ENCODE measurements around the gene FLII.
"Not testable (repeated sequence)": the region's sequence is repeated elsewhere in the genome, so short reads cannot be mapped to it uniquely, and the experiment has no call there.

DNA sequence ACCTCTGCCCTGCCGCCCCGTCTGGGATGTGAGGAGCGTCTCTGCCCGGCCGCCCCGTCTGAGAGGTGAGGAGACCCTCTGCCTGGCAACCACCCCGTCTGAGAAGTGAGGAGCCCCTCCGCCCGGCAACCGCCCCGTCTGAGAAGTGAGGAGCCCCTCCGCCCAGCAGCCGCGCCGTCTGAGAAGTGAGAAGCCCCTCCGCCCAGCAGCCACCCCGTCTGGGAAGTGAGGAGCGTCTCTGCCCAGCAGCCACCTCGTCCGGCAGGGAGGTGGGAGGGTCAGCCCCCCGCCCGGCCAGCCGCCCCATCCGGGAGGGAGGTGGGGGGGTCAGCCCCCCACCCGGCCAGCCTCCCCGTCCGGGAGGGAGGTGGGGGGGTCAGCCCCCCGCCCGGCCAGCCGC, 39.5 kb upstream of the FLII start:
- TF ChIP-seq EZH2 (IDR thresholded peaks at IDR 0.05; ENCODE audit: borderline replicate concordance, low read depth, low read length, poor library complexity, severe bottlenecking); CTCF (conservative IDR thresholded peaks at IDR 0.05; ENCODE audit: low read depth, low read length): not testable (repeated sequence)

Data from A673 (cell line).